GM12878 (cell line): ENCODE results near the gene PIP4K2B. TPM values are rescaled to one million over a fixed set of nuclear protein-coding genes. Genes with fewer than 3 reads are reported as not detected.

ENCODE experiments used
- BCL11A ChIP-seq: IDR thresholded peaks from 2 replicates; pipeline ENCODE4 v1.6.1; 2011; ENCODE audit warnings: low read depth, low read length
- BRCA1 ChIP-seq: IDR thresholded peaks from 2 replicates; pipeline ENCODE4 v1.6.1; 2011; ENCODE audit warnings: low read depth, low read length, improper control_type of control experiment
- CBX3 ChIP-seq: fragments of 200-600 bp; sonication (generic); IDR thresholded peaks from 2 replicates; pipeline ENCODE4 v1.6.1; 2016; ENCODE audit warnings: low read depth, borderline replicate concordance
- CHD1 ChIP-seq: IDR thresholded peaks from 2 replicates; pipeline ENCODE4 v1.6.1; 2012; ENCODE audit warnings: low read depth, low read length, improper control_type of control experiment
- EED ChIP-seq: sonication (generic); IDR thresholded peaks from 2 replicates; pipeline ENCODE4 v1.6.1; 2016; ENCODE audit warnings: antibody characterized with exemption, low read depth
- EP300 ChIP-seq, 2 experiments: fragments of 150-350 bp in 1 of 2; IDR thresholded peaks; 2 replicates each; pipeline ENCODE4 v1.6.1; 2011 to 2012; ENCODE audit warnings: low read depth in 2 of 2, low read length in 2 of 2, borderline replicate concordance in 1 of 2, improper control_type of control experiment in 1 of 2, inconsistent platforms in 1 of 2; ENCODE audit not compliant: control insufficient read depth in 1 of 2
- MEF2B ChIP-seq: fragments of 450-650 bp; IDR thresholded peaks from 2 replicates; pipeline ENCODE4 v1.6.1; 2018; ENCODE audit warnings: mild to moderate bottlenecking, moderate library complexity; ENCODE audit not compliant: partially characterized antibody, poor library complexity, severe bottlenecking
- RB1 ChIP-seq: fragments of 450-650 bp; formaldehyde crosslinking; IDR thresholded peaks from 2 replicates; pipeline ENCODE4 v1.6.1; 2017; ENCODE audit warnings: mild to moderate bottlenecking, borderline replicate concordance
- RFX5 ChIP-seq: IDR thresholded peaks from 2 replicates; pipeline ENCODE4 v1.6.1; 2011; ENCODE audit warnings: low read depth, low read length, improper control_type of control experiment
- SMARCA5 ChIP-seq: fragments of 450-650 bp; IDR thresholded peaks from 2 replicates; pipeline ENCODE4 v1.6.1; 2017; ENCODE audit warnings: mild to moderate bottlenecking
- SMC3 ChIP-seq: IDR thresholded peaks from 2 replicates; pipeline ENCODE4 v1.6.1; 2011; ENCODE audit warnings: low read length, improper control_type of control experiment, borderline replicate concordance
- SPI1 ChIP-seq: IDR thresholded peaks from 2 replicates; pipeline ENCODE4 v1.6.1; 2011; ENCODE audit warnings: low read depth, mild to moderate bottlenecking, low read length, moderate library complexity, borderline replicate concordance; ENCODE audit not compliant: insufficient read depth
- YY1 ChIP-seq: IDR thresholded peaks from 2 replicates; pipeline ENCODE4 v1.6.1; 2011; ENCODE audit warnings: low read depth, mild to moderate bottlenecking, low read length
- ZZZ3 ChIP-seq: IDR thresholded peaks from 2 replicates; pipeline ENCODE4 v1.6.1; 2011; ENCODE audit warnings: low read depth; ENCODE audit not compliant: control insufficient read depth, insufficient read length
- polyA plus RNA-seq, 11 experiments: library from polyadenylated mRNA; depleted of rRNA in 4 of 11; unstranded in 6 of 11; stranded (reverse) in 5 of 11; fragments of >200 nt; fragmentation: Nextera tagmentation in 4 of 11; fragmentation: Illumina TruSeq in 1 of 11; extraction: Ambion mirVana in 4 of 11; extraction: Trizol in 1 of 11; gene quantifications; 1 replicate in 1 of 11; 2 replicates in 10 of 11; pipeline versions ENCODE4 v1.2.1 to v1.2.3, GENCODE V29; 2011 to 2016; ENCODE audit warnings: inconsistent platforms in 2 of 11, missing spikeins in 2 of 11, low read depth in 1 of 11
- total RNA-seq, 4 experiments: library from RNA; depleted of rRNA in 3 of 4; stranded (reverse); fragments of >200 nt in 3 of 4; fragmentation: Illumina TruSeq in 1 of 4; extraction: Trizol in 1 of 4; gene quantifications; 2 replicates each; pipeline versions ENCODE4 v1.2.1 to v1.2.3, GENCODE V29; 2013 to 2021
- TF ChIP-seq, protein P1 (sequence below): fragments of 450-650 bp; IDR thresholded peaks from 2 replicates; pipeline ENCODE4 v1.6.1; 2017; ENCODE audit warnings: borderline replicate concordance
- TF ChIP-seq, protein P2 (sequence below): fragments of 150-350 bp; IDR thresholded peaks from 2 replicates; pipeline ENCODE4 v1.6.1; 2016; ENCODE audit warnings: low read depth, low read length
- TF ChIP-seq, protein P3 (sequence below): fragments of 450-650 bp; IDR thresholded peaks from 2 replicates; pipeline ENCODE4 v1.6.1; 2014; ENCODE audit warnings: mild to moderate bottlenecking
- TF ChIP-seq, protein P4 (sequence below): fragments of 450-650 bp; formaldehyde crosslinking; IDR thresholded peaks from 2 replicates; pipeline ENCODE4 v1.4.0; 2022; ENCODE audit warnings: mild to moderate bottlenecking, moderate library complexity
- TF ChIP-seq, protein P5 (sequence below): fragments of 450-650 bp; IDR thresholded peaks from 2 replicates; pipeline ENCODE4 v1.6.1; 2017; ENCODE audit warnings: mild to moderate bottlenecking, low read depth, inconsistent platforms; ENCODE audit not compliant: poor library complexity, severe bottlenecking

The PIP4K2B gene
- total and polyA plus RNA-seq, 10 of the 15 experiments (the other 5 are each of a cell fraction or from before 2014, with no cell fraction given) = 3.8 to 30.3 (median 18.2) TPM

DNA sequence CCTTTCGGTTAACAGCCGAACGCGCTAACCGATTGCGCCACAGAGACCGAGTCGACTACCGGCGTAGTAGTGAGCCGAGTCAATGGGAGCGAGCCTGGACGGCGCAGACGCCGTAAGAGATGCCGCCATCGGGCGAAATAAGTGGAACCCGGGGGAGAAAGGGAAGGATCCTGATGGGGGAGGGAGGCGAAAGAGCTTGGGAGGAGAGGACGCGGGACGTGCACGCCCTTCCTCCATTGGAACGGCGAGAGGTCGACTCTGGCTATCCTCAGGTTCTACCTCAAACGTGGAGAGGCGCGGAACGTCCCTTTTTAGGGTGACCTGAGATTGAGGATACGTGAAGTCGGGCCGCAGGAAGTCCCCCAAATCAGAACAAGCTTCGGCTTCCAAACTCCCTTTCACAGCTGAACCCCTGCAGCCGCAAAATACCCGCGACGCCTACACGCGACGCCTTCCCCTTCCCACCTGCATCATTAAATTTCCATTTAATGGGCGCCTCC is 47.5 kb downstream of the PIP4K2B start (continued):
- TF ChIP-seq, protein P1, sequence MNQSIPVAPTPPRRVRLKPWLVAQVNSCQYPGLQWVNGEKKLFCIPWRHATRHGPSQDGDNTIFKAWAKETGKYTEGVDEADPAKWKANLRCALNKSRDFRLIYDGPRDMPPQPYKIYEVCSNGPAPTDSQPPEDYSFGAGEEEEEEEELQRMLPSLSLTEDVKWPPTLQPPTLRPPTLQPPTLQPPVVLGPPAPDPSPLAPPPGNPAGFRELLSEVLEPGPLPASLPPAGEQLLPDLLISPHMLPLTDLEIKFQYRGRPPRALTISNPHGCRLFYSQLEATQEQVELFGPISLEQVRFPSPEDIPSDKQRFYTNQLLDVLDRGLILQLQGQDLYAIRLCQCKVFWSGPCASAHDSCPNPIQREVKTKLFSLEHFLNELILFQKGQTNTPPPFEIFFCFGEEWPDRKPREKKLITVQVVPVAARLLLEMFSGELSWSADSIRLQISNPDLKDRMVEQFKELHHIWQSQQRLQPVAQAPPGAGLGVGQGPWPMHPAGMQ = no peak
- TF ChIP-seq RFX5 (no peak), EP300 (IDR thresholded peaks at IDR 0.05; ENCODE audit: borderline replicate concordance in 1 of 2, control insufficient read depth in 1 of 2, low read depth in 2 of 2, low read length in 2 of 2) (0 out of 4 replicates have a peak, but pooled peaks of 1 of the 2 experiments have one; percentile 7), EED (peak; percentile 44; the same call in 1 of the 2 replicates), YY1 (peak; percentile 82), CBX3 (no peak), CHD1 (no peak), ZZZ3 (no peak), SMARCA5 (peak; percentile 94), SPI1 (no peak), BCL11A (0 out of 2 replicates have a peak, but pooled peaks have one; percentile 31), MEF2B (no peak), BRCA1 (no peak), RB1 (no peak; the same call in 1 of the 2 replicates), SMC3 (no peak)
- TF ChIP-seq, protein P2, sequence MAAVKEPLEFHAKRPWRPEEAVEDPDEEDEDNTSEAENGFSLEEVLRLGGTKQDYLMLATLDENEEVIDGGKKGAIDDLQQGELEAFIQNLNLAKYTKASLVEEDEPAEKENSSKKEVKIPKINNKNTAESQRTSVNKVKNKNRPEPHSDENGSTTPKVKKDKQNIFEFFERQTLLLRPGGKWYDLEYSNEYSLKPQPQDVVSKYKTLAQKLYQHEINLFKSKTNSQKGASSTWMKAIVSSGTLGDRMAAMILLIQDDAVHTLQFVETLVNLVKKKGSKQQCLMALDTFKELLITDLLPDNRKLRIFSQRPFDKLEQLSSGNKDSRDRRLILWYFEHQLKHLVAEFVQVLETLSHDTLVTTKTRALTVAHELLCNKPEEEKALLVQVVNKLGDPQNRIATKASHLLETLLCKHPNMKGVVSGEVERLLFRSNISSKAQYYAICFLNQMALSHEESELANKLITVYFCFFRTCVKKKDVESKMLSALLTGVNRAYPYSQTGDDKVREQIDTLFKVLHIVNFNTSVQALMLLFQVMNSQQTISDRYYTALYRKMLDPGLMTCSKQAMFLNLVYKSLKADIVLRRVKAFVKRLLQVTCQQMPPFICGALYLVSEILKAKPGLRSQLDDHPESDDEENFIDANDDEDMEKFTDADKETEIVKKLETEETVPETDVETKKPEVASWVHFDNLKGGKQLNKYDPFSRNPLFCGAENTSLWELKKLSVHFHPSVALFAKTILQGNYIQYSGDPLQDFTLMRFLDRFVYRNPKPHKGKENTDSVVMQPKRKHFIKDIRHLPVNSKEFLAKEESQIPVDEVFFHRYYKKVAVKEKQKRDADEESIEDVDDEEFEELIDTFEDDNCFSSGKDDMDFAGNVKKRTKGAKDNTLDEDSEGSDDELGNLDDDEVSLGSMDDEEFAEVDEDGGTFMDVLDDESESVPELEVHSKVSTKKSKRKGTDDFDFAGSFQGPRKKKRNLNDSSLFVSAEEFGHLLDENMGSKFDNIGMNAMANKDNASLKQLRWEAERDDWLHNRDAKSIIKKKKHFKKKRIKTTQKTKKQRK = no peak
- TF ChIP-seq, protein P3, sequence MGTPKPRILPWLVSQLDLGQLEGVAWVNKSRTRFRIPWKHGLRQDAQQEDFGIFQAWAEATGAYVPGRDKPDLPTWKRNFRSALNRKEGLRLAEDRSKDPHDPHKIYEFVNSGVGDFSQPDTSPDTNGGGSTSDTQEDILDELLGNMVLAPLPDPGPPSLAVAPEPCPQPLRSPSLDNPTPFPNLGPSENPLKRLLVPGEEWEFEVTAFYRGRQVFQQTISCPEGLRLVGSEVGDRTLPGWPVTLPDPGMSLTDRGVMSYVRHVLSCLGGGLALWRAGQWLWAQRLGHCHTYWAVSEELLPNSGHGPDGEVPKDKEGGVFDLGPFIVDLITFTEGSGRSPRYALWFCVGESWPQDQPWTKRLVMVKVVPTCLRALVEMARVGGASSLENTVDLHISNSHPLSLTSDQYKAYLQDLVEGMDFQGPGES = no peak
- TF ChIP-seq, protein P4, sequence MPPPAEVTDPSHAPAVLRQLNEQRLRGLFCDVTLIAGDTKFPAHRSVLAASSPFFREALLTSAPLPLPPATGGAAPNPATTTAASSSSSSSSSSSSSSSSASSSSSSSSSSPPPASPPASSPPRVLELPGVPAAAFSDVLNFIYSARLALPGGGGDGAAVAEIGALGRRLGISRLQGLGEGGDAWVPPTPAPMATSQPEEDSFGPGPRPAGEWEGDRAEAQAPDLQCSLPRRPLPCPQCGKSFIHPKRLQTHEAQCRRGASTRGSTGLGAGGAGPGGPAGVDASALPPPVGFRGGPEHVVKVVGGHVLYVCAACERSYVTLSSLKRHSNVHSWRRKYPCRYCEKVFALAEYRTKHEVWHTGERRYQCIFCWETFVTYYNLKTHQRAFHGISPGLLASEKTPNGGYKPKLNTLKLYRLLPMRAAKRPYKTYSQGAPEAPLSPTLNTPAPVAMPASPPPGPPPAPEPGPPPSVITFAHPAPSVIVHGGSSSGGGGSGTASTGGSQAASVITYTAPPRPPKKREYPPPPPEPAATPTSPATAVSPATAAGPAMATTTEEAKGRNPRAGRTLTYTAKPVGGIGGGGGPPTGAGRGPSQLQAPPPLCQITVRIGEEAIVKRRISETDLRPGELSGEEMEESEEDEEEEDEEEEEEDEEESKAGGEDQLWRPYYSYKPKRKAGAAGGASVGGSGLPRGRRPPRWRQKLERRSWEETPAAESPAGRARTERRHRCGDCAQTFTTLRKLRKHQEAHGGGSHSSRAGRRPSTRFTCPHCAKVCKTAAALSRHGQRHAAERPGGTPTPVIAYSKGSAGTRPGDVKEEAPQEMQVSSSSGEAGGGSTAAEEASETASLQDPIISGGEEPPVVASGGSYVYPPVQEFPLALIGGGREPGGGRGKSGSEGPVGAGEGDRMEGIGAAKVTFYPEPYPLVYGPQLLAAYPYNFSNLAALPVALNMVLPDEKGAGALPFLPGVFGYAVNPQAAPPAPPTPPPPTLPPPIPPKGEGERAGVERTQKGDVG (CRISPR knock-in tag) = no peak
- TF ChIP-seq, protein P5, sequence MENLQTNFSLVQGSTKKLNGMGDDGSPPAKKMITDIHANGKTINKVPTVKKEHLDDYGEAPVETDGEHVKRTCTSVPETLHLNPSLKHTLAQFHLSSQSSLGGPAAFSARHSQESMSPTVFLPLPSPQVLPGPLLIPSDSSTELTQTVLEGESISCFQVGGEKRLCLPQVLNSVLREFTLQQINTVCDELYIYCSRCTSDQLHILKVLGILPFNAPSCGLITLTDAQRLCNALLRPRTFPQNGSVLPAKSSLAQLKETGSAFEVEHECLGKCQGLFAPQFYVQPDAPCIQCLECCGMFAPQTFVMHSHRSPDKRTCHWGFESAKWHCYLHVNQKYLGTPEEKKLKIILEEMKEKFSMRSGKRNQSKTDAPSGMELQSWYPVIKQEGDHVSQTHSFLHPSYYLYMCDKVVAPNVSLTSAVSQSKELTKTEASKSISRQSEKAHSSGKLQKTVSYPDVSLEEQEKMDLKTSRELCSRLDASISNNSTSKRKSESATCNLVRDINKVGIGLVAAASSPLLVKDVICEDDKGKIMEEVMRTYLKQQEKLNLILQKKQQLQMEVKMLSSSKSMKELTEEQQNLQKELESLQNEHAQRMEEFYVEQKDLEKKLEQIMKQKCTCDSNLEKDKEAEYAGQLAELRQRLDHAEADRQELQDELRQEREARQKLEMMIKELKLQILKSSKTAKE = peak; percentile 41
